SK-N-MC (cell line): Measurements from ENCODE around the gene CDK9.

Experiments used
- EZH2 ChIP-seq: fragments of 200-600 bp; sonication (generic); IDR thresholded peaks from one replicate; pipeline ENCODE4 v1.6.1; 2017; ENCODE audit warnings: antibody characterized with exemption
- FOXP2 ChIP-seq: optimal IDR thresholded peaks from 2 replicates; pipeline ENCODE3; 2011; ENCODE audit warnings: mild to moderate bottlenecking, moderate library complexity; ENCODE audit not compliant: insufficient read depth; ENCODE audit errors: extremely low read length, control extremely low read depth
- POLR2AphosphoS5 ChIP-seq: IDR thresholded peaks from 2 replicates; pipeline ENCODE4 v1.6.1; 2012; ENCODE audit warnings: mild to moderate bottlenecking, low read depth, low read length, borderline replicate concordance

GRCh38 chr9:127793093-127793708 is 7.4 kb downstream of the CDK9 start:
- no peak for TF ChIP-seq POLR2AphosphoS5
- TF ChIP-seq EZH2, result no peak
- no peak for TF ChIP-seq FOXP2
